GM12878 (cell line): ENCODE measurements around the gene SLC9A3. TPM values are rescaled to one million over a fixed set of nuclear protein-coding genes. Genes with fewer than 3 reads are reported as not detected.

ENCODE experiments used
- BCL3 ChIP-seq: IDR thresholded peaks from 2 replicates; pipeline ENCODE4 v1.6.1; 2011; ENCODE audit warnings: borderline replicate concordance, low read depth, mild to moderate bottlenecking, moderate library complexity, low read length; ENCODE audit not compliant: insufficient read depth, poor library complexity, severe bottlenecking
- E4F1 ChIP-seq: fragments of 450-650 bp; IDR thresholded peaks from 2 replicates; pipeline ENCODE4 v1.6.1; 2018; ENCODE audit warnings: borderline replicate concordance, mild to moderate bottlenecking; ENCODE audit not compliant: partially characterized antibody
- ETV6 ChIP-seq, 2 experiments: fragments of 450-650 bp in 1 of 2; IDR thresholded peaks in 1 of 2; conservative IDR thresholded peaks in 1 of 2; 2 replicates each; pipeline ENCODE4 v1.6.1; 2014; ENCODE audit warnings: antibody characterized with exemption in 1 of 2, borderline replicate concordance in 1 of 2, low read depth in 1 of 2, mild to moderate bottlenecking in 1 of 2, moderate library complexity in 1 of 2
- IRF5 ChIP-seq: fragments of 450-650 bp; IDR thresholded peaks from 2 replicates; pipeline ENCODE4 v1.6.1; 2017; ENCODE audit warnings: borderline replicate concordance
- NKRF ChIP-seq: fragments of 450-650 bp; conservative IDR thresholded peaks from 2 replicates; pipeline ENCODE4 v1.6.1; 2017; ENCODE audit warnings: mild to moderate bottlenecking, moderate library complexity
- NR2C2 ChIP-seq: IDR thresholded peaks from 2 replicates; pipeline ENCODE4 v1.6.1; 2011; ENCODE audit warnings: borderline replicate concordance, low read depth; ENCODE audit not compliant: control insufficient read depth, insufficient read length
- PRDM15 ChIP-seq: fragments of 450-650 bp; formaldehyde crosslinking; IDR thresholded peaks from 2 replicates; pipeline ENCODE4 v1.4.0; 2020; ENCODE audit warnings: mild to moderate bottlenecking, moderate library complexity
- RELA ChIP-seq: fragments of 450-650 bp; IDR thresholded peaks from 2 replicates; pipeline ENCODE4 v1.8.0; 2014; ENCODE audit warnings: borderline replicate concordance; ENCODE audit not compliant: partially characterized antibody
- RELB ChIP-seq: fragments of 450-650 bp; IDR thresholded peaks from 2 replicates; pipeline ENCODE4 v1.6.1; 2017; ENCODE audit warnings: low read depth, mild to moderate bottlenecking, moderate library complexity
- SUPT20H ChIP-seq: IDR thresholded peaks from 2 replicates; pipeline ENCODE4 v1.6.1; 2011; ENCODE audit warnings: low read depth, mild to moderate bottlenecking, low read length, moderate library complexity, borderline replicate concordance; ENCODE audit not compliant: control insufficient read depth
- polyA plus RNA-seq, 11 experiments: library from polyadenylated mRNA; depleted of rRNA in 4 of 11; unstranded in 6 of 11; stranded (reverse) in 5 of 11; fragments of >200 nt; fragmentation: Nextera tagmentation in 4 of 11; fragmentation: Illumina TruSeq in 1 of 11; extraction: Ambion mirVana in 4 of 11; extraction: Trizol in 1 of 11; gene quantifications; 1 replicate in 1 of 11; 2 replicates in 10 of 11; pipeline versions ENCODE4 v1.2.1 to v1.2.3, GENCODE V29; 2011 to 2016; ENCODE audit warnings: inconsistent platforms in 2 of 11, missing spikeins in 2 of 11, low read depth in 1 of 11
- total RNA-seq, 4 experiments: library from RNA; depleted of rRNA in 3 of 4; stranded (reverse); fragments of >200 nt in 3 of 4; fragmentation: Illumina TruSeq in 1 of 4; extraction: Trizol in 1 of 4; gene quantifications; 2 replicates each; pipeline versions ENCODE4 v1.2.1 to v1.2.3, GENCODE V29; 2013 to 2021

SLC9A3 gene
- total and polyA plus RNA-seq, 10 of the 15 experiments (the other 5 are each of a cell fraction or from before 2014, with no cell fraction given) = 0.04 to 5.2 (median 2.3) TPM; not detected in 1

GRCh38 chr5:442335-443238 is 81.7 kb downstream of the SLC9A3 start, which contains the start of gene EXOC3 (continued):
- TF ChIP-seq E4F1 (no peak), BCL3 (peak; percentile 50), RELB (no peak; the same call in none of the 2 replicates), RELA (peak; percentile 23), NKRF (peak; percentile 86), SUPT20H (no peak), PRDM15 (CRISPR knock-in tag) (no peak), IRF5 (no peak), ETV6 (conservative IDR thresholded peaks at IDR 0.05 in 1 of 2, IDR thresholded peaks at IDR 0.05 in 1 of 2; ENCODE audit: borderline replicate concordance in 1 of 2, low read depth in 1 of 2) (peak in 1 of 2 experiments; percentile 64; a peak in 2 of 4 replicates), NR2C2 (no peak)
